ENCODE data around the gene TNFAIP1.

Gene TNFAIP1

DNA sequence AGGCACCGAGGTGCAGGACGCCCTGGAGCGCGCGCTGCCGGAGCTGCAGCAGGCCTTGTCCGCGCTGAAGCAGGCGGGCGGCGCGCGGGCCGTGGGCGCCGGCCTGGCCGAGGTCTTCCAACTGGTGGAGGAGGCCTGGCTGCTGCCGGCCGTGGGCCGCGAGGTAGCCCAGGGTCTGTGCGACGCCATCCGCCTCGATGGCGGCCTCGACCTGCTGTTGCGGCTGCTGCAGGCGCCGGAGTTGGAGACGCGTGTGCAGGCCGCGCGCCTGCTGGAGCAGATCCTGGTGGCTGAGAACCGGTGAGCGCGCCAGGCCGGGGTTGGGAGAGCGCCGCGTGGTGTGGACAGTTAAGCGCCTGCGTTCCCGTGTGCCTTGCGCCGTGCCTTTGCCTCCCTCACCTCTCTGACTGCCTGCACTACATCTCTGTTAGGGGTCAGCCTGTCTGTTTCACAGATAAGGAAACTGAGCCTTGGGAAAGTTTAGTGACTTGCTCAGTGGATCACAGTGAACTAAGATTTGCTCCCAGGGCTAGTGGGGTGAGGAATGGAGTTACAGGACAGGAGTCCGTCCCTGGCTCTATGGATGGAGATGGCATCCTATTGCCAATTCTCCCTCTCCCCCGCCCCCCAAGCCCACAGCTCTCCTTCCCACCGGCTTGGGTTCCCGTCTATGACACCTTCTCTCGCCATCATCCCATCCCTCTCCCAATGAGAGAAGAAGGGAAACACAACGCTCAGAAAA lies 36.8 kb downstream of the TNFAIP1 start:
- no peak for DNase-seq

DNA sequence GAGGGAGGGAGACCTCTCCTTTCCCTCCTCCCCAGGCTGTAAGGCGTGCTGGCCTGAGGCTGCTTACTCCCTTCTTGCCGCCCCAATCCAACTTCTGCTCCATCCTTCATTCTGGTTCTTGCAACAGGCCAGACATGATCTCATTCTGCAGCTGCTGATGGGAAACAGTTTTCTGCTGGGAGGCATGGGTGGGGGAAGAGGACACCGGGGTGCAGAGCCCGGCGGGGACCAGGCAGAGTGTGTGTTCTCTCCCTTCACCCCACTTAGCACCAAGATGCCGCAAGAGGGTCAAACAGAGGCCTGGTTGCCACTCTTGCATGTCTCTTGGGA lies 37.3 kb downstream of the TNFAIP1 start:
- no peak for DNase-seq

DNA sequence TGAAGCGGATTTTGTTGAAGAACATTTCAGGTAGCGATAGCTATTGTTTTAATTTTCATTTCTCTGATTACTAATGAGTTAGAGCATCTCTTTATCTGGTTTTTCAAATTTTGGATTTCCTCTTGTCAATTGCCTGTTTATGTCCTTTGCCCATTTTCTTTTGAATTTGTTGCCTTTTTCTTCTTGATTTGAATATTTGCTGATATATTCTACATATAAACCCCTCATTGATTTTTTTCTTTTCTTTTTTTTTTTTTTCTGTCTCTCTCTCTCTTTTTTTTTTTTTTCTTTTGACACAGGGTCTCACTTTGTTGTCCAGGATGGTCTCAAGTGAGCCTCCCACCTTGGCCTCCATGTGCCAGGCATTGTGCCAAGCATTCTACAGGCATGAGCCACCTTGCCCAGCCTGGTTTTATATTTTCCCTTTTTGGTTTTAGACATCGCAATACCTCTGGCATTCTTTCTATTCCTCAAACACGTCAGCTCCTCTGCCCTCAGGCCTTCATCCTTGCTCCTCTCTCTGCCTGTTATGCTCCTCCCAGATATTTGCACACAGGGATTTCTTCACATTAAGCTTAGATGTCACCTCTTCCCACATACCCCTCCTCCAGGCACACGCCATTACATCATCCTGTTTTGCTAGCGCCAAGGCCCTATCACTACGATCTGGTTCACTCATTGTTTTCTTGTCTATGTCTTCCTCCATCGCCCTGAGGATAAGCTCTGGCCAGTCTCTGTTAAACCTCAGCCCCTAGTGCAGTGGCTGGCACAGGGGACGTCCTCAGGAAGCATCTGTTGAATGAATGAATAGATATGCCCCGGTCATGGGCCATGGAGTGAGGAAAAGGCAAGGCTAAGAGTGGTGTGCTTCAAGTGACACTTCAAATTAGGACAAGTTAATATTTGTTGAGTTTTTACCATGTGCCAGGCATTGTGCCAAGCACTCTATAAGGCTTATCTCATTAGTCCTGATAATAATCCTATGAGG lies 44.5 kb downstream of the TNFAIP1 start:
- DNase-seq, result peak; percentile 36

- DNase-seq, result no peak
Measured at GRCh38 chr17:28381141-28381825, 45.7 kb downstream of the TNFAIP1 start.

DNA sequence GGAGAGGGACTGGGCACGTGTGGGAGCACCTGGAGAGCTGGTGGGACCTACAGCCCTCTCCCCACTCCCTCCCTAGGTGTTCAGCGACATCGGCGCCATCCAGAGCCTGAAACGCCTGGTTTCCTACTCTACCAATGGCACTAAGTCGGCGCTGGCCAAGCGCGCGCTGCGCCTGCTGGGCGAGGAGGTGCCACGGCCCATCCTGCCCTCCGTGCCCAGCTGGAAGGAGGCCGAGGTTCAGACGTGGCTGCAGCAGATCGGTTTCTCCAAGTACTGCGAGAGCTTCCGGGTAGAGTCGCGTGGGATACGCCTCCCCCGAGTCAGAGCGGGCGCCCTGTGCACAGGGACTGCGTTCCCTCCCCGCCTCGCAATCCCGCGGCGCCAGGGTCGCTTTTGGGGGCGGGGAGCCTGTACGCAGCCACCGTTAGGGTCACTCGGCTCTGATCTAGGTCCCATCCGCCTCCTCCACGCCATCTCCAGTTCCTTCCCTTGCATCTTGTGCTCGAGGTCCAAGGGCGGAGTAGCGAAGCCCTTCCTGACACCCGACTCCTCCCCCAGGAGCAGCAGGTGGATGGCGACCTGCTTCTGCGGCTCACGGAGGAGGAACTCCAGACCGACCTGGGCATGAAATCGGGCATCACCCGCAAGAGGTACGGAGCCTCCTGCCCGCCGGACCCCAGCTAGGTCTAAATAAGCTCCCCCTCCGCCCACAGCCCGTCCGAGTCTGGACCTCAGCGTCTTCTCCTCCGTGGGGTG lies 48.9 kb downstream of the TNFAIP1 start:
- DNase-seq, result no peak

GRCh38 chr17:28385037-28385400 lies 49.5 kb downstream of the TNFAIP1 start:
- DNase-seq, result no peak

GRCh38 chr17:28385406-28385805 lies 49.8 kb downstream of the TNFAIP1 start:
- no peak for DNase-seq

GRCh38 chr17:28386391-28386790 lies 50.8 kb downstream of the TNFAIP1 start:
- no peak for DNase-seq

- no peak for DNase-seq
Measured at GRCh38 chr17:28388106-28388505, 52.5 kb downstream of the TNFAIP1 start.

DNA sequence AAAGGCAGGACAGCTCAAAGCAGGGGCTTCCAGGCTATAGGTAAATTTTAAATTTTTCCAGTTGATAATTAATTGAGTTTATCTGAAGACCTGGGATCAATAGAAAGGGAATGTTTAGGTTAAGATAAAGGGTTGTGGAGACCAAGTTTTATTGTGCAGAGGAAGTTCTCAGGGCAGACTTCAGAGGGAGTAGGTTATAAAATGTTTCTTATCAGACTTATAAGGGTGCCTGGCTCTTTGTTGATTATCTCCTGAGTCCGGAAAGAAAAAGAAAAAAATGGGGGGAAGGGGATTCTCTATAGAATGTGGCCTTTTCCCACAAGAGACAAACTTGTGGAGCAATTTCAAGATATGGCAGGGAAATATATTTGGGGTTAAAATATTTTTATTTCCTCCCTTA lies 54.6 kb downstream of the TNFAIP1 start:
- DNase-seq, result no peak

DNA sequence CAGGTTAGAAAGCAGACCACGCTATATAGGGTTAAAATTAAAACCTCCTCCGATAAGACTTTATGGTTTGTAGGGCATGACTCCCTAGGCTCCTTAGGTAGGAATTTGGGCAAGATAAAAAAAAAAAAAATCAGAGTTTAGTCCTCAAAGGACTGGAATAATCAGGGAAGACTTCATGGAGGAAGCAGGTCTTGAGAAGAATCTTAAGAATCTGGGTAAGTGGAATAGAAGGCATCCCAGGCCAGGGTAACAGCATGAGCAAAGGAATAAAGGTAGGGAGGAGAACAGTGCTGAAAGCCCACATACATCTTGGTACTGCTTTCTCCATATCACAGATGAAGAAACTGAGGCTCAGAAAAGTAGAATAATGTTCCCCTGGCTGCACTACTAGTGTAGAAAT lies 55.0 kb downstream of the TNFAIP1 start:
- no peak for DNase-seq

GRCh38 chr17:28390984-28391383 lies 55.4 kb downstream of the TNFAIP1 start:
- no peak for DNase-seq

- no peak for DNase-seq
Measured at GRCh38 chr17:28391401-28391800, 55.8 kb downstream of the TNFAIP1 start.

DNA sequence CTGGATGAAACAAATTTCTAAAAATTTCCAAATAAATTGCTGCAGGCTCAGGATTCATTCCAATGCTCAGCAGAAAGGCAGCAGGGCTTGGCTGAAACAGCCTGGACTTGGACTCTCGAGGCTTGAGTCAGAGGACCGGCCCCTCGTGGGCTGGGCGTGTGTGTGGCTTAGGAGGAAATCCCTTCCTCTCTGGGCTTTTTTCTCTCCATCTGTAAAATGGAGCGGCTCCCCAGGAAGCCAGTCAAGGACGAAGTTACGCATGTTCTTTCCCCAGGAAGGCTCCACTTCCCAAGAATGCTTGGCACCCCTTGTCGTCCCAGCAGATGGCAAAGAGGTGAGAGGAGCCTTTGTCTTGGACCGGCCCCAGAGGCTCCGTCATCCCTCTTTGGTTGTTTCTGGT lies 56.9 kb downstream of the TNFAIP1 start:
- no peak for DNase-seq

- peak; percentile 55 for DNase-seq
Measured at GRCh38 chr17:28394337-28395116, 59.0 kb downstream of the TNFAIP1 start.

- no peak for DNase-seq
Measured at GRCh38 chr17:28395426-28395825, 59.9 kb downstream of the TNFAIP1 start.

GRCh38 chr17:28395968-28396367 lies 60.4 kb downstream of the TNFAIP1 start:
- no peak for DNase-seq

Measured in fibroblast of skin of right quadriceps (primary cell).